Measurements from ENCODE around the gene BTBD7.

Gene BTBD7

GRCh38 chr14:93232159-93232558 is 100.7 kb downstream of the BTBD7 start:
- TF ChIP-seq CTCF (conservative IDR thresholded peaks at IDR 0.05; ENCODE audit: low read depth, low read length), result no peak
- DNase-seq (ENCODE audit: low read depth), result no peak
- peak overlapping the region; percentile 62 for H3K4me3 ChIP-seq (ENCODE audit: low read length)

- no peak for TF ChIP-seq CTCF (conservative IDR thresholded peaks at IDR 0.05; ENCODE audit: low read depth, low read length)
- DNase-seq (ENCODE audit: low read depth), result no peak
- peak overlapping the region; percentile 62 for H3K4me3 ChIP-seq (ENCODE audit: low read length)
These were observed 101.5 kb downstream of the BTBD7 start for GRCh38 chr14:93231129-93231979.

GRCh38 chr14:93230539-93230938 is 102.3 kb downstream of the BTBD7 start:
- TF ChIP-seq CTCF (conservative IDR thresholded peaks at IDR 0.05; ENCODE audit: low read depth, low read length), result no peak
- DNase-seq (ENCODE audit: low read depth), result no peak
- H3K4me3 ChIP-seq (ENCODE audit: low read length), result no peak overlapping the region

- DNase-seq (ENCODE audit: low read depth), result no peak
- no peak for TF ChIP-seq CTCF (conservative IDR thresholded peaks at IDR 0.05; ENCODE audit: low read depth, low read length)
- no peak overlapping the region for H3K4me3 ChIP-seq (ENCODE audit: low read length)
These were observed 104.3 kb downstream of the BTBD7 start for GRCh38 chr14:93228550-93228949.

GRCh38 chr14:93223565-93223964 is 109.3 kb downstream of the BTBD7 start:
- DNase-seq (ENCODE audit: low read depth), result no peak
- H3K4me3 ChIP-seq (ENCODE audit: low read length), result no peak overlapping the region

GRCh38 chr14:93220509-93220908 is 112.3 kb downstream of the BTBD7 start:
- no peak for TF ChIP-seq CTCF (conservative IDR thresholded peaks at IDR 0.05; ENCODE audit: low read depth, low read length)
- DNase-seq (ENCODE audit: low read depth), result no peak
- no peak overlapping the region for H3K4me3 ChIP-seq (ENCODE audit: low read length)

More at GRCh38 chr14:93223565-93223964, 109.3 kb downstream of the BTBD7 start:
- TF ChIP-seq CTCF (conservative IDR thresholded peaks at IDR 0.05; ENCODE audit: low read depth, low read length), result no peak

GRCh38 chr14:93219103-93219726 is 113.6 kb downstream of the BTBD7 start:
- TF ChIP-seq CTCF (conservative IDR thresholded peaks at IDR 0.05; ENCODE audit: low read depth, low read length), result peak; percentile 80
- no peak overlapping the region for H3K4me3 ChIP-seq (ENCODE audit: low read length)
- no peak for DNase-seq (ENCODE audit: low read depth)
